ENCODE measurements around the gene DUSP1.

Gene DUSP1

DNA sequence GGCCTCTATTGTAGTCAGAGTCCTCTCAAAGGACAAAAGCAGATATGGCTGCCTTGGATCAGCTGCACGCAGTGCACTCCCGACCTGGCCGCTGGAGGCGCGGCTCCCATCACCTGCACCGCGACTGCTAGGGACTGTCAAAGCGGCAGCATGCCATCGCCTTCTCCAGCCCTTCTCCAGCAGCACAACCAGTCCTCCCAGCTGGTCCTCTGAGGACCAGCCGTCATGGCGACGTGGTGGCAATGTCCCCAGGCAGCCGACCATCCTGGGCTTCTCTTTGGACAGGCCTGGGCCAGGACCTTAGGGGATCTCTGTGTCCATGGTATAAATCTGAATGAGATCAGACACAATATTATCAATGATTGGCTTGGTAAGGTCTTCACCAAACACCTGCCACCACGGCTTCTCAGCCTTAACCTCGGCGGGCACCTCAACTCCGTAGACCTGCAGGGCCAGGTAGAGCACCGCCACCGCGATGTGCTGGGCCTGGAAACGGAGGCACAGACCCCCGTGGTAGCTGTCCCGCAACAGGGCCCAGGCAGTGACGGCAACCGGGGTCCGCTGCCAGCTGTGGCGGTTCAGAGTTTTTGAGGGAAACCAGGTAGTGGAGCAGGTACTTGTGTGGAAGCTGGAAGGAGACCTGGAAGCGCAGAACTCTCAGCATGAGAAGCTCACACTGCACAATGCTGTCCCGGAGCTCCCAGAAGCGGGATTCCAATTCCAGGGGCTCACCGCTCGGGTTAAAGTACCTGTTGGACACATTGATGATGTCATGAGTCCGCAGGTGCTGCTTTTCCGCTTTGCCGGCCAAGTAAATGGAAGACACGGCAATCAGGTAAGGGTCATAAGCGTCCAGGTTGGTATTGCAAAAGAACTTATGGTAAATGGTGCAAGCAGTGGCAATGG lies 8.5 kb downstream of the DUSP1 start:
- no peaks in the 10 kb centered on the region for H3K9me2 ChIP-seq (replicated peaks; ENCODE audit: insufficient read depth, low read length)
- no peaks in the 10 kb centered on the region for H3K27me3 ChIP-seq (ENCODE audit: low read length)
- H3K4me2 ChIP-seq (ENCODE audit: low read depth, low read length, poor library complexity, severe bottlenecking), result no peak overlapping the region
- no peaks in the 10 kb centered on the region for H3K9me3 ChIP-seq (ENCODE audit: insufficient read depth, low read length)
- no peaks in the 10 kb centered on the region for H4K20me1 ChIP-seq (ENCODE audit: low read depth, low read length)
- no peak overlapping the region for H3K9ac ChIP-seq (ENCODE audit: low read length)
- H3K79me2 ChIP-seq (ENCODE audit: insufficient read depth, low read length), result no peaks in the 10 kb centered on the region
- peaks cover 5% of the 10 kb centered on the region for H3F3A ChIP-seq (ENCODE audit: insufficient read depth)
- H2AFZ ChIP-seq (ENCODE audit: low read depth, low read length, severe bottlenecking), result no peak overlapping the region
- TF ChIP-seq EZH2phosphoT487 (conservative IDR thresholded peaks at IDR 0.05; ENCODE audit: low read length) (no peak), CTCF (IDR thresholded peaks at IDR 0.05; ENCODE audit: insufficient read depth, low read length, poor library complexity, severe bottlenecking) (no peak)
- no peak overlapping the region for H3K4me3 ChIP-seq (ENCODE audit: insufficient read depth, low read length, poor library complexity, severe bottlenecking)
- H3K36me3 ChIP-seq (ENCODE audit: low read length), result no peaks in the 10 kb centered on the region
- H3K27ac ChIP-seq (ENCODE audit: low read depth, low read length), result no peak overlapping the region

DNA sequence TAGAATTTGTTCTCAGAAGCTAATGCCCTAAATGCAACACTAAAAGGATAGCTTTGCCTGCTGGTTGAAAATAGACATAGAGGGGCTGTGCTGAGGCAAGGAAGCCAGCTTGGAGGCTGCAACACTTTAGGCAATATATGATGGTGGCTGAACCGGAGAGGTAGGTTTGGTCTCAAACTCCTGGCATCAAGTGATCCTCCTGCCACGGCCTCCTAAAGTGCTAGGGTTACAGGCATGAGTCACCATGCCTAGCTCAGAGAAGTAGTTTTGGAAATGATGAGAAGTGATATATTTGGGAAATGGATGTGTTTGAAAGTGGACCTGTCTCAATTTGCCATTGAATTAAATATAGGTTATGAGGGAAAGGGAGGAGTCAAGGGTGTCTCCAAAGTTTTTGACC lies 10.0 kb downstream of the DUSP1 start:
- Histone ChIP-seq H3K36me3 (ENCODE audit: low read length) (no peaks in the 10 kb centered on the region), H3F3A (ENCODE audit: insufficient read depth) (peaks cover 4% of the 10 kb centered on the region), H3K27ac (ENCODE audit: low read depth, low read length) (no peak overlapping the region), H4K20me1 (ENCODE audit: low read depth, low read length) (no peaks in the 10 kb centered on the region), H3K4me2 (ENCODE audit: low read depth, low read length, poor library complexity, severe bottlenecking) (no peak overlapping the region), H3K27me3 (ENCODE audit: low read length) (no peaks in the 10 kb centered on the region), H3K4me3 (ENCODE audit: insufficient read depth, low read length, poor library complexity, severe bottlenecking) (no peak overlapping the region), H3K9me2 (replicated peaks; ENCODE audit: insufficient read depth, low read length) (no peaks in the 10 kb centered on the region), H3K79me2 (ENCODE audit: insufficient read depth, low read length) (no peaks in the 10 kb centered on the region), H2AFZ (ENCODE audit: low read depth, low read length, severe bottlenecking) (no peak overlapping the region), H3K9ac (ENCODE audit: low read length) (no peak overlapping the region), H3K9me3 (ENCODE audit: insufficient read depth, low read length) (no peaks in the 10 kb centered on the region)
- no peak for TF ChIP-seq CTCF (IDR thresholded peaks at IDR 0.05; ENCODE audit: insufficient read depth, low read length, poor library complexity, severe bottlenecking)
- no peak for TF ChIP-seq EZH2phosphoT487 (conservative IDR thresholded peaks at IDR 0.05; ENCODE audit: low read length)

- no peak overlapping the region for H3K4me2 ChIP-seq (ENCODE audit: low read depth, low read length, poor library complexity, severe bottlenecking)
- no peak overlapping the region for H3K4me3 ChIP-seq (ENCODE audit: insufficient read depth, low read length, poor library complexity, severe bottlenecking)
- H4K20me1 ChIP-seq (ENCODE audit: low read depth, low read length), result no peaks in the 10 kb centered on the region
- H3K9me2 ChIP-seq (replicated peaks; ENCODE audit: insufficient read depth, low read length), result no peaks in the 10 kb centered on the region
- H3K36me3 ChIP-seq (ENCODE audit: low read length), result no peaks in the 10 kb centered on the region
- no peaks in the 10 kb centered on the region for H3K27me3 ChIP-seq (ENCODE audit: low read length)
- H3K79me2 ChIP-seq (ENCODE audit: insufficient read depth, low read length), result no peaks in the 10 kb centered on the region
- no peaks in the 10 kb centered on the region for H3K9me3 ChIP-seq (ENCODE audit: insufficient read depth, low read length)
- H3F3A ChIP-seq (ENCODE audit: insufficient read depth), result no peaks in the 10 kb centered on the region
- no peak overlapping the region for H2AFZ ChIP-seq (ENCODE audit: low read depth, low read length, severe bottlenecking)
- TF ChIP-seq EZH2phosphoT487 (conservative IDR thresholded peaks at IDR 0.05; ENCODE audit: low read length), result no peak
- TF ChIP-seq CTCF (IDR thresholded peaks at IDR 0.05; ENCODE audit: insufficient read depth, low read length, poor library complexity, severe bottlenecking), result no peak
- H3K9ac ChIP-seq (ENCODE audit: low read length), result no peak overlapping the region
- no peak overlapping the region for H3K27ac ChIP-seq (ENCODE audit: low read depth, low read length)
Measured at GRCh38 chr5:172760136-172760535, 10.9 kb downstream of the DUSP1 start.

Data from SU-DHL-6 (cell line).